ENCODE measurements around the gene TRIP13. TPM values are rescaled to one million over a fixed set of nuclear protein-coding genes. Genes with fewer than 3 reads are reported as not detected.

TRIP13 gene
- total RNA-seq, 2 experiments from 2014 or later, result 26.6 to 28.8 TPM

GRCh38 chr5:957748-958485 is 65.2 kb downstream of the TRIP13 start:
- Mint-ChIP-seq H3K27me3 (peaks cover 27% of the 10 kb centered on the region), H3K27ac (no peak overlapping the region), H3K4me1 (peaks cover 47% of the 10 kb centered on the region), H3K36me3 (ENCODE audit: low read depth) (no peaks in the 10 kb centered on the region), H3K4me3 (no peak overlapping the region), H3K9me3 (no peaks in the 10 kb centered on the region)
- ChIA-PET POLR2A (interaction anchor here (0.8 to 1.4 kb wide), 3 partner anchors 9 to 51 kb away, joined by 3 to 4 read pairs (median 3); partner anchors contain the start of gene NKD2), CTCF (interaction anchor here (1.1 kb wide), 1 partner anchor 175 kb away, joined by 3 read pairs; no protein-coding TSS in a partner anchor)
- no peak for DNase-seq

- CTCF ChIA-PET, result no interaction called here
- Mint-ChIP-seq H3K9me3 (no peaks in the 10 kb centered on the region), H3K4me1 (peaks cover 57% of the 10 kb centered on the region), H3K27ac (no peak overlapping the region), H3K36me3 (ENCODE audit: low read depth) (peaks cover 1% of the 10 kb centered on the region), H3K4me3 (no peak overlapping the region), H3K27me3 (peaks cover 20% of the 10 kb centered on the region)
- no peak for DNase-seq
- POLR2A ChIA-PET, result no interaction called here
These were observed 66.3 kb downstream of the TRIP13 start for GRCh38 chr5:958701-959571.

GRCh38 chr5:959581-960531 is 67.2 kb downstream of the TRIP13 start:
- POLR2A ChIA-PET, result no interaction called here
- CTCF ChIA-PET, result no interaction called here
- H3K4me1 Mint-ChIP-seq, result peaks cover 65% of the 10 kb centered on the region
- peak; percentile 12 for DNase-seq
- peaks cover 18% of the 10 kb centered on the region for H3K27me3 Mint-ChIP-seq
- H3K27ac Mint-ChIP-seq, result no peak overlapping the region
- no peak overlapping the region for H3K4me3 Mint-ChIP-seq
- peaks cover 4% of the 10 kb centered on the region for H3K36me3 Mint-ChIP-seq (ENCODE audit: low read depth)
- H3K9me3 Mint-ChIP-seq, result no peaks in the 10 kb centered on the region

GRCh38 chr5:960551-960950 is 67.9 kb downstream of the TRIP13 start:
- POLR2A ChIA-PET, result no interaction called here
- no peaks in the 10 kb centered on the region for H3K9me3 Mint-ChIP-seq
- CTCF ChIA-PET, result no interaction called here
- H3K27me3 Mint-ChIP-seq, result peaks cover 15% of the 10 kb centered on the region
- H3K4me3 Mint-ChIP-seq, result no peak overlapping the region
- H3K4me1 Mint-ChIP-seq, result peaks cover 66% of the 10 kb centered on the region
- peak; percentile 14 for DNase-seq
- no peak overlapping the region for H3K27ac Mint-ChIP-seq
- peaks cover 4% of the 10 kb centered on the region for H3K36me3 Mint-ChIP-seq (ENCODE audit: low read depth)

GRCh38 chr5:961002-961710 is 68.5 kb downstream of the TRIP13 start:
- Mint-ChIP-seq H3K36me3 (ENCODE audit: low read depth) (peaks cover 4% of the 10 kb centered on the region), H3K27ac (no peak overlapping the region), H3K9me3 (no peaks in the 10 kb centered on the region), H3K27me3 (peaks cover 13% of the 10 kb centered on the region), H3K4me1 (peaks cover 66% of the 10 kb centered on the region), H3K4me3 (no peak overlapping the region)
- ChIA-PET CTCF (no interaction called here), POLR2A (no interaction called here)
- peak; percentile 15 for DNase-seq

- H3K27ac Mint-ChIP-seq, result no peak overlapping the region
- no peaks in the 10 kb centered on the region for H3K9me3 Mint-ChIP-seq
- H3K4me1 Mint-ChIP-seq, result peaks cover 61% of the 10 kb centered on the region
- POLR2A ChIA-PET, result no interaction called here
- peaks cover 4% of the 10 kb centered on the region for H3K36me3 Mint-ChIP-seq (ENCODE audit: low read depth)
- no peak for DNase-seq
- peaks cover 12% of the 10 kb centered on the region for H3K27me3 Mint-ChIP-seq
- no peak overlapping the region for H3K4me3 Mint-ChIP-seq
- CTCF ChIA-PET, result no interaction called here
These were observed 69.1 kb downstream of the TRIP13 start for GRCh38 chr5:961711-962240.

GRCh38 chr5:962386-962785 is 69.7 kb downstream of the TRIP13 start:
- Mint-ChIP-seq H3K4me1 (peaks cover 57% of the 10 kb centered on the region), H3K27ac (no peak overlapping the region), H3K27me3 (peaks cover 14% of the 10 kb centered on the region), H3K4me3 (no peak overlapping the region), H3K36me3 (ENCODE audit: low read depth) (peaks cover 4% of the 10 kb centered on the region), H3K9me3 (no peaks in the 10 kb centered on the region)
- ChIA-PET POLR2A (no interaction called here), CTCF (no interaction called here)
- DNase-seq, result no peak

GRCh38 chr5:962801-963200 is 70.1 kb downstream of the TRIP13 start:
- peaks cover 19% of the 10 kb centered on the region for H3K27me3 Mint-ChIP-seq
- ChIA-PET CTCF (no interaction called here), POLR2A (no interaction called here)
- H3K4me3 Mint-ChIP-seq, result no peak overlapping the region
- H3K36me3 Mint-ChIP-seq (ENCODE audit: low read depth), result peaks cover 4% of the 10 kb centered on the region
- H3K27ac Mint-ChIP-seq, result peak overlapping the region; percentile 96
- no peak for DNase-seq
- peaks cover 53% of the 10 kb centered on the region for H3K4me1 Mint-ChIP-seq
- H3K9me3 Mint-ChIP-seq, result no peaks in the 10 kb centered on the region

GRCh38 chr5:963310-963672 is 70.6 kb downstream of the TRIP13 start:
- ChIA-PET CTCF (interaction anchor here (0.7 to 1.3 kb wide), 2 partner anchors 13 to 42 kb away, joined by 3 to 4 read pairs; no protein-coding TSS in a partner anchor), POLR2A (no interaction called here)
- H3K9me3 Mint-ChIP-seq, result no peaks in the 10 kb centered on the region
- peaks cover 23% of the 10 kb centered on the region for H3K27me3 Mint-ChIP-seq
- peak overlapping the region; percentile 64 for H3K4me3 Mint-ChIP-seq
- no peak for DNase-seq
- peaks cover 4% of the 10 kb centered on the region for H3K36me3 Mint-ChIP-seq (ENCODE audit: low read depth)
- H3K27ac Mint-ChIP-seq, result peak overlapping the region; percentile 96
- peaks cover 53% of the 10 kb centered on the region for H3K4me1 Mint-ChIP-seq

- DNase-seq, result peak; percentile 81
- peaks cover 58% of the 10 kb centered on the region for H3K4me1 Mint-ChIP-seq
- H3K27me3 Mint-ChIP-seq, result peaks cover 27% of the 10 kb centered on the region
- CTCF ChIA-PET, result interaction anchor here (0.7 to 1.3 kb wide), 2 partner anchors 14 to 41 kb away, joined by 3 to 4 read pairs; no protein-coding TSS in a partner anchor
- peak overlapping the region; percentile 96 for H3K27ac Mint-ChIP-seq
- POLR2A ChIA-PET, result interaction anchor here (0.9 kb wide), 1 partner anchor 142 kb away, joined by 3 read pairs; no protein-coding TSS in a partner anchor
- H3K9me3 Mint-ChIP-seq, result no peaks in the 10 kb centered on the region
- H3K36me3 Mint-ChIP-seq (ENCODE audit: low read depth), result peaks cover 4% of the 10 kb centered on the region
- peak overlapping the region; percentile 64 for H3K4me3 Mint-ChIP-seq
These were observed 71.2 kb downstream of the TRIP13 start for GRCh38 chr5:963673-964531.

- no peak overlapping the region for H3K4me3 Mint-ChIP-seq
- no peak for DNase-seq
- no peaks in the 10 kb centered on the region for H3K9me3 Mint-ChIP-seq
- H3K27ac Mint-ChIP-seq, result peak overlapping the region; percentile 96
- peaks cover 35% of the 10 kb centered on the region for H3K27me3 Mint-ChIP-seq
- POLR2A ChIA-PET, result no interaction called here
- peaks cover 4% of the 10 kb centered on the region for H3K36me3 Mint-ChIP-seq (ENCODE audit: low read depth)
- CTCF ChIA-PET, result no interaction called here
- peaks cover 62% of the 10 kb centered on the region for H3K4me1 Mint-ChIP-seq
These were observed 72.1 kb downstream of the TRIP13 start for GRCh38 chr5:964821-965220.
